ENCODE data around the gene ISM1.
"Not testable (repeated sequence)": the region's sequence is repeated elsewhere in the genome, so short reads cannot be mapped to it uniquely, and the experiment has no call there.

Gene ISM1

GRCh38 chr20:13231031-13231752 is 10.1 kb downstream of the ISM1 start (continued):
- no peak for TF ChIP-seq CREB5 (CRISPR knock-in tag; IDR thresholded peaks at IDR 0.05; ENCODE audit: low read depth)
- TF ChIP-seq, protein P1, sequence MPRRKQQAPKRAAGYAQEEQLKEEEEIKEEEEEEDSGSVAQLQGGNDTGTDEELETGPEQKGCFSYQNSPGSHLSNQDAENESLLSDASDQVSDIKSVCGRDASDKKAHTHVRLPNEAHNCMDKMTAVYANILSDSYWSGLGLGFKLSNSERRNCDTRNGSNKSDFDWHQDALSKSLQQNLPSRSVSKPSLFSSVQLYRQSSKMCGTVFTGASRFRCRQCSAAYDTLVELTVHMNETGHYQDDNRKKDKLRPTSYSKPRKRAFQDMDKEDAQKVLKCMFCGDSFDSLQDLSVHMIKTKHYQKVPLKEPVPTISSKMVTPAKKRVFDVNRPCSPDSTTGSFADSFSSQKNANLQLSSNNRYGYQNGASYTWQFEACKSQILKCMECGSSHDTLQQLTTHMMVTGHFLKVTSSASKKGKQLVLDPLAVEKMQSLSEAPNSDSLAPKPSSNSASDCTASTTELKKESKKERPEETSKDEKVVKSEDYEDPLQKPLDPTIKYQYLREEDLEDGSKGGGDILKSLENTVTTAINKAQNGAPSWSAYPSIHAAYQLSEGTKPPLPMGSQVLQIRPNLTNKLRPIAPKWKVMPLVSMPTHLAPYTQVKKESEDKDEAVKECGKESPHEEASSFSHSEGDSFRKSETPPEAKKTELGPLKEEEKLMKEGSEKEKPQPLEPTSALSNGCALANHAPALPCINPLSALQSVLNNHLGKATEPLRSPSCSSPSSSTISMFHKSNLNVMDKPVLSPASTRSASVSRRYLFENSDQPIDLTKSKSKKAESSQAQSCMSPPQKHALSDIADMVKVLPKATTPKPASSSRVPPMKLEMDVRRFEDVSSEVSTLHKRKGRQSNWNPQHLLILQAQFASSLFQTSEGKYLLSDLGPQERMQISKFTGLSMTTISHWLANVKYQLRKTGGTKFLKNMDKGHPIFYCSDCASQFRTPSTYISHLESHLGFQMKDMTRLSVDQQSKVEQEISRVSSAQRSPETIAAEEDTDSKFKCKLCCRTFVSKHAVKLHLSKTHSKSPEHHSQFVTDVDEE (CRISPR knock-in tag; IDR thresholded peaks at IDR 0.05), result no peak

DNA sequence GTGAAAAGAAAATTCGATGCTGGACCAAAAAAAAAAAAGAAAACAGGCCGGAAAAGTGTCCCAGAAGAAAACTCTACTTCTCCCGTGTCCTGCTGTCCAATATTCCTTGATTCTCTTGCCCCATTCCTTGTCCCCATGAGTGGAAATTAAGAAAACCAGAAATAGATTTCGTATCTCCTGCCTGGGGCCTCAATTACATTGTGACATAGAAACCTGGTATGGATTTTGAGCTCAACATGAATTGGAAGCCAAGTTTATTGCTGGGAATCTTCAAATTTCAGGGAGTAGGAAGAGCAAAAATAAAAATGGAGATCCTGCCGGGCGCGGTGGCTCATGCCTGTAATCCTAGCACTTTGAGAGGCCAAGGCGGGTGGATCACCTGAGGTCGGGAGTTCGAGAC is 11.9 kb downstream of the ISM1 start:
- ATAC-seq, result no peak
- TF ChIP-seq ZFP30 (CRISPR knock-in tag; IDR thresholded peaks at IDR 0.05) (no peak), RARB (CRISPR knock-in tag; IDR thresholded peaks at IDR 0.05) (no peak), ESRRG (CRISPR knock-in tag; IDR thresholded peaks at IDR 0.05) (no peak)

- no peak for ATAC-seq
- TF ChIP-seq TCF4 (CRISPR knock-in tag; IDR thresholded peaks at IDR 0.05; ENCODE audit: borderline replicate concordance), result no peak
- TF ChIP-seq ISL1 (CRISPR knock-in tag; IDR thresholded peaks at IDR 0.05), result no peak
- no peak for TF ChIP-seq ESRRG (CRISPR knock-in tag; IDR thresholded peaks at IDR 0.05)
- TF ChIP-seq CSDC2 (CRISPR knock-in tag; IDR thresholded peaks at IDR 0.05), result no peak
- TF ChIP-seq ARNTL (CRISPR knock-in tag; IDR thresholded peaks at IDR 0.05; ENCODE audit: borderline replicate concordance, low read depth), result no peak
- TF ChIP-seq ZNF8 (CRISPR knock-in tag; IDR thresholded peaks at IDR 0.05), result no peak
- TF ChIP-seq ZNF70 (CRISPR knock-in tag; IDR thresholded peaks at IDR 0.05), result no peak
- TF ChIP-seq ZC3H10 (CRISPR knock-in tag; IDR thresholded peaks at IDR 0.05), result no peak
- TF ChIP-seq PPARA (CRISPR knock-in tag; IDR thresholded peaks at IDR 0.05; ENCODE audit: borderline replicate concordance), result no peak
- TF ChIP-seq POU6F1 (CRISPR knock-in tag; IDR thresholded peaks at IDR 0.05; ENCODE audit: borderline replicate concordance, low read depth), result no peak
- no peak for TF ChIP-seq OSR1 (CRISPR knock-in tag; IDR thresholded peaks at IDR 0.05)
- TF ChIP-seq BACH2 (CRISPR knock-in tag; IDR thresholded peaks at IDR 0.05; ENCODE audit: borderline replicate concordance), result no peak
- TF ChIP-seq, protein P1 (CRISPR knock-in tag; IDR thresholded peaks at IDR 0.05), result no peak
- no peak for TF ChIP-seq RARB (CRISPR knock-in tag; IDR thresholded peaks at IDR 0.05)
- TF ChIP-seq GLIS3 (CRISPR knock-in tag; IDR thresholded peaks at IDR 0.05), result no peak
- TF ChIP-seq ZFP30 (CRISPR knock-in tag; IDR thresholded peaks at IDR 0.05), result no peak
- no peak for TF ChIP-seq CSRNP3 (CRISPR knock-in tag; IDR thresholded peaks at IDR 0.05)
- TF ChIP-seq PATZ1 (CRISPR knock-in tag; IDR thresholded peaks at IDR 0.05; ENCODE audit: borderline replicate concordance), result no peak
- no peak for TF ChIP-seq ZFP3 (CRISPR knock-in tag; IDR thresholded peaks at IDR 0.05)
- TF ChIP-seq ZNF565 (CRISPR knock-in tag; conservative IDR thresholded peaks at IDR 0.05; ENCODE audit: low read depth), result no peak
Measured at GRCh38 chr20:13234961-13235360, 13.9 kb downstream of the ISM1 start.

- ATAC-seq, result not testable (repeated sequence)
Measured at GRCh38 chr20:13236360-13236759, 15.3 kb downstream of the ISM1 start.
